IPS-20b (cell line): ENCODE measurements around the gene CAPN11.
"Not testable (repeated sequence)": the region's sequence is repeated elsewhere in the genome, so short reads cannot be mapped to it uniquely, and the experiment has no call there.

Source experiments
- H3K27ac ChIP-seq: one replicate; pipeline ENCODE4 v1.5.1; 2013; ENCODE audit warnings: low read length
- H3K27me3 ChIP-seq: 2 replicates; pipeline ENCODE4 v1.6.1; 2013; ENCODE audit warnings: mild to moderate bottlenecking, low read length, inconsistent platforms; ENCODE audit not compliant: insufficient read depth
- H3K36me3 ChIP-seq: 2 replicates; pipeline ENCODE4 v1.6.1; 2013; ENCODE audit warnings: low read depth, mild to moderate bottlenecking, inconsistent platforms, low read length, moderate library complexity; ENCODE audit not compliant: insufficient read depth
- H3K4me1 ChIP-seq: 2 replicates; pipeline ENCODE4 v1.6.1; 2013; ENCODE audit warnings: mild to moderate bottlenecking, control low read depth, inconsistent platforms, low read length, moderate library complexity; ENCODE audit not compliant: insufficient read depth
- H3K4me3 ChIP-seq: 2 replicates; pipeline ENCODE4 v1.5.1; 2013; ENCODE audit warnings: mild to moderate bottlenecking, low read length, inconsistent platforms
- H3K9ac ChIP-seq: 2 replicates; pipeline ENCODE4 v1.6.1; 2013; ENCODE audit warnings: low read depth, mild to moderate bottlenecking, inconsistent platforms, low read length, moderate library complexity
- H3K9me3 ChIP-seq: 2 replicates; pipeline ENCODE4 v1.6.1; 2013; ENCODE audit warnings: mild to moderate bottlenecking, low read depth, low read length, inconsistent platforms; ENCODE audit not compliant: insufficient read depth

CAPN11 gene

DNA sequence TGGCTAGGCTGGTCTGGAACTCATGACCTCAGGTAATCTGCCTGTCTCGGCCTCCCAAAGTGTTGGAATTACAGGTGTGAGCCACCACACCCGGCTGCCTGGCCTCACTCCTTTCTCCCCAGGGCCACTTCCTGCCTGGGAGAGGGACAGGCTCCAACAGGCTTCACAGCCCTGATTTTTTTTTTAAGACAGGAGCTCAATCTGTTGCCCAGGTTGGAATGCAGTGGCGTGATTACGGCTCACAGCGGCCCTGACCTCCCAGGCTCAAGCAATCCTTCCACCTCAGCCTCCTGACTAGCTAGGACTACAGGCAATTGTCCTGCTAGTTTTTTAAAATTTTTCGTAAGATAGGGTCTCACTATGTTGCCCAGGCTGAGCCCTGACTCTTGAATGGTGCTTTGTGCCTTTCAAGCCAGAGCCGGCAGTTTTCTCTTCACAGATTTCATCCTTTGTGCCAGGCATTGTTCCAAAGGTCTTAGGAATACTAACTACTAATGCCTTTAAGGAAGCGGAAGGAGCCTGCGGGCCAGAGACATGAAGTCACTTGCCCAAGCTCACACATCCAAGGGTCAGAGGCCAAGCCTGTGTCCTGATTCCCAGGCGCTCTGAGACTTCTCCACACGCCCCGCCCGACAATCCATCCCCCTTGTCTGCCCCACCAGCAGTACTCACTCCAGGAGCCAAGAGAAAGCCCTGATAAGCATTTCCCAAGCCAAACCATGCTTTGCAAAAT lies 19.2 kb downstream of the CAPN11 start:
- H3K4me1 ChIP-seq = no peaks in the 10 kb centered on the region
- no peaks in the 10 kb centered on the region for H3K9me3 ChIP-seq
- no peak overlapping the region for H3K27ac ChIP-seq
- H3K36me3 ChIP-seq = no peaks in the 10 kb centered on the region
- H3K4me3 ChIP-seq = no peak overlapping the region
- H3K9ac ChIP-seq = no peak overlapping the region
- no peaks in the 10 kb centered on the region for H3K27me3 ChIP-seq

DNA sequence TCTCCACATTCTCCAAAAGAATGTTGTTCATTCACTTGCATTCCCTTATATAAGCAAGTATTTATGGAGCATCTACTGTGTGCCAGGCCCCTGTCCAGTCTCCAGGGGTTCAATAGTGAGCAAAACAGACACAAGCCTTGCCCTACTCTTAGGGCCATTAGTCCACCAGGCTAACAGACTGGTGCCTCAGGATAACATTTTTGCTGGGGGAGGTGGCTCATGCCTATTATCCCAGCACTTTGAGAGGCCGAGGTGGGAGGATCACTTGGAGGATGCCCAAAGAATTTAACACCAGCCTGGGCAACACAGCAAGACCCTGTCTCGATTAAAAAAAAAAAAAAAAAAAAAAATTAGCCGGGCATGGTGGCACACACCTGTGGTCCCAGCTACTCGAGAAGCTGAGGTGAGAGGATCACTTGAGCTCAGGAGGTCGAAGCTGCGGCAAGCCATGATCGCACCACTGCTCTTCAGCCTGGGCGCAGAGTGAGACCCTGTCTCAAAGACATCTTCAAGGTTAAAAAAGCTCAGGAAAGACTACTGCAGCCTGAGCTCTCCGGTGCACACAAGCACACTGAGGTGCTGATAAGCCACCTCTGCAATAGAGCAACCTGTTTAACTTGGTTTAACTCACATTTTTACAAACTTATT lies 19.9 kb downstream of the CAPN11 start:
- Histone ChIP-seq H3K4me1 (no peaks in the 10 kb centered on the region), H3K27me3 (no peaks in the 10 kb centered on the region), H3K36me3 (no peaks in the 10 kb centered on the region), H3K9ac (no peak overlapping the region), H3K27ac (no peak overlapping the region), H3K9me3 (no peaks in the 10 kb centered on the region), H3K4me3 (no peak overlapping the region)

DNA sequence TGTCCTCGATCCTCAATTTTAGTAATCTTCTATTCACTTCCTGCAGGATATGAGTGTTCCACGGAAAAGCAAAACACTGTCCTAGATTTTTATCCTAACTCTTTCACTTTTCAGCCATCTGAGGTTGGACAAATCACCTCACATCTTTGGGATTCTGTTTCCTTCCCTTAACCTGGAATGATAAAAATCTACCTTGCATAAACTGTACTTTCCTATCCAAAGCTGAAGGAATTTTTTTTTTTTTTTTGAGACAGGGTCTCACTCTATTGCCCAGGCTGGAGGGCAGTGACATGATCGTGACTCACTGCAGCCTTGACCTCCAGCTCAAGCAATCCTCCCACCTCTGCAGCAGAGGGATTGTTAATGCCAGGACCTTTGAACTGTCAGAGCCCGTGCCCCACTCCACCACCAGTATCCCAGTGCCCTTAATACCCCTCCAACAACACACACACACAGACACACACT lies 20.5 kb downstream of the CAPN11 start:
- Histone ChIP-seq H3K9ac (no peak overlapping the region), H3K9me3 (no peaks in the 10 kb centered on the region), H3K27me3 (no peaks in the 10 kb centered on the region), H3K36me3 (no peaks in the 10 kb centered on the region), H3K4me1 (no peaks in the 10 kb centered on the region), H3K4me3 (no peak overlapping the region), H3K27ac (no peak overlapping the region)

- no peaks in the 10 kb centered on the region for H3K36me3 ChIP-seq
- H3K4me3 ChIP-seq = no peak overlapping the region
- H3K27ac ChIP-seq = no peak overlapping the region
- no peaks in the 10 kb centered on the region for H3K27me3 ChIP-seq
- H3K4me1 ChIP-seq = no peaks in the 10 kb centered on the region
- H3K9ac ChIP-seq = no peak overlapping the region
- H3K9me3 ChIP-seq = no peaks in the 10 kb centered on the region
These were observed 21.0 kb downstream of the CAPN11 start for GRCh38 chr6:44179648-44180047.

DNA sequence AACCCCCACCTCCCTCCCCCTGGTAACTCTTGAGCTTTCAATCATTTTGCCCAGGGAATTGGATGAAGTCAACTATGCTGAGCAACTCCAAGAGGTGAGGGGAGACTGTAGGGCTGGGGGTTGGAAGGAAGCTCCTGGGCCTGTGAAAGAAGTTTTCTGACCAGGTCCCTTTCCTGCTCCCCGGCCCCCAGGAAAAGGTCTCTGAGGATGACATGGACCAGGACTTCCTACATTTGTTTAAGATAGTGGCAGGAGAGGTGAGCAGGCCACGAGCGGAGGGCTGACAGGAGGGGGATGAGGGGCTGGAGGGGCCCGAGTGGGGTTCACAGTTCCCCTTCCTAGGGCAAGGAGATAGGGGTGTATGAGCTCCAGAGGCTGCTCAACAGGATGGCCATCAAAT lies 21.8 kb downstream of the CAPN11 start:
- no peaks in the 10 kb centered on the region for H3K4me1 ChIP-seq
- no peak overlapping the region for H3K27ac ChIP-seq
- H3K9me3 ChIP-seq = no peaks in the 10 kb centered on the region
- H3K4me3 ChIP-seq = no peak overlapping the region
- H3K9ac ChIP-seq = no peak overlapping the region
- no peaks in the 10 kb centered on the region for H3K36me3 ChIP-seq
- no peaks in the 10 kb centered on the region for H3K27me3 ChIP-seq

GRCh38 chr6:44180886-44181285 lies 22.3 kb downstream of the CAPN11 start:
- no peaks in the 10 kb centered on the region for H3K36me3 ChIP-seq
- no peak overlapping the region for H3K9ac ChIP-seq
- peaks cover under 1% of the 10 kb centered on the region; the same call in 1 of the 2 replicates for H3K27me3 ChIP-seq
- H3K9me3 ChIP-seq = no peaks in the 10 kb centered on the region
- no peak overlapping the region for H3K27ac ChIP-seq
- H3K4me1 ChIP-seq = peaks cover 2% of the 10 kb centered on the region; the same call in 1 of the 2 replicates
- no peak overlapping the region for H3K4me3 ChIP-seq

DNA sequence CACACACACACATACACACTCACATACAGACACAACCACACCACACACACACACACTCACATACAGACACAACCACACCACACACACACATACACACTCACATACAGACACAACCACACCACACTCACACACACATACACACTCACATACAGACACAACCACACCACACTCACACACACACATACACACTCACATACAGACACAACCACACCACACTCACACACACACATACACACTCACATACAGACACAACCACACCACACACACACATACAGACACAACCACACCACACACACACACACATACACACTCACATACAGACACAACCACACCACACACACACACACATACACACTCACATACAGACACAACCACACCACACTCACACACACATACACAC lies 23.2 kb downstream of the CAPN11 start:
- H3K27ac ChIP-seq, H3K36me3 ChIP-seq, H3K4me1 ChIP-seq, H3K9me3 ChIP-seq, H3K27me3 ChIP-seq, H3K4me3 ChIP-seq, H3K9ac ChIP-seq: not testable (repeated sequence)

- Histone ChIP-seq H3K27me3 (peaks cover 6% of the 10 kb centered on the region; the same call in 1 of the 2 replicates), H3K9ac (no peak overlapping the region), H3K27ac (no peak overlapping the region), H3K4me1 (peaks cover 4% of the 10 kb centered on the region; the same call in 1 of the 2 replicates), H3K4me3 (no peak overlapping the region), H3K36me3 (no peaks in the 10 kb centered on the region), H3K9me3 (no peaks in the 10 kb centered on the region)
These were observed 24.3 kb downstream of the CAPN11 start for GRCh38 chr6:44182911-44183390.

GRCh38 chr6:44183783-44184182 lies 25.2 kb downstream of the CAPN11 start:
- Histone ChIP-seq H3K9ac (no peak overlapping the region), H3K4me3 (no peak overlapping the region), H3K36me3 (no peaks in the 10 kb centered on the region), H3K27me3 (peaks cover 6% of the 10 kb centered on the region; the same call in 1 of the 2 replicates), H3K9me3 (no peaks in the 10 kb centered on the region), H3K4me1 (peaks cover 4% of the 10 kb centered on the region; the same call in 1 of the 2 replicates), H3K27ac (no peak overlapping the region)

DNA sequence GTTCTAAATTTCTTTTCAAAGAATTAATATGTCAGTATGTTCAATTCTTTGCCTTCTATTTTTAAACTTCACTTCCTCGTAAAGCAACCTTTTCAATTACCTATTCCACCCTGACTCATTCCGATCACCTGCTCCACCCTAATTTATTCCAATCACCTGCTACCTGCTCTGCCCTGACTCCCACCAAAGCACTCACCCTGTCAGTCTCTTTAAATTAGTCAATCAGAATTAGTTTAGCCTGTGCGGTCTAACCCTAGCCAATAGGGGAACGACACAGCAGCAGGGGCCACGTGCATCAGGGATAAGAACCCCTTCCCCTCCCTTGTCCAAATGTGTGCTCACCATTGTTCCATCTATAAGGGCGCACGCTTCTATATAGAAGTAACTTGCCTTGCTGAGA lies 26.7 kb downstream of the CAPN11 start:
- not testable (repeated sequence) for H3K4me1 ChIP-seq, H3K27me3 ChIP-seq, H3K9me3 ChIP-seq, H3K36me3 ChIP-seq, H3K9ac ChIP-seq, H3K4me3 ChIP-seq, H3K27ac ChIP-seq

DNA sequence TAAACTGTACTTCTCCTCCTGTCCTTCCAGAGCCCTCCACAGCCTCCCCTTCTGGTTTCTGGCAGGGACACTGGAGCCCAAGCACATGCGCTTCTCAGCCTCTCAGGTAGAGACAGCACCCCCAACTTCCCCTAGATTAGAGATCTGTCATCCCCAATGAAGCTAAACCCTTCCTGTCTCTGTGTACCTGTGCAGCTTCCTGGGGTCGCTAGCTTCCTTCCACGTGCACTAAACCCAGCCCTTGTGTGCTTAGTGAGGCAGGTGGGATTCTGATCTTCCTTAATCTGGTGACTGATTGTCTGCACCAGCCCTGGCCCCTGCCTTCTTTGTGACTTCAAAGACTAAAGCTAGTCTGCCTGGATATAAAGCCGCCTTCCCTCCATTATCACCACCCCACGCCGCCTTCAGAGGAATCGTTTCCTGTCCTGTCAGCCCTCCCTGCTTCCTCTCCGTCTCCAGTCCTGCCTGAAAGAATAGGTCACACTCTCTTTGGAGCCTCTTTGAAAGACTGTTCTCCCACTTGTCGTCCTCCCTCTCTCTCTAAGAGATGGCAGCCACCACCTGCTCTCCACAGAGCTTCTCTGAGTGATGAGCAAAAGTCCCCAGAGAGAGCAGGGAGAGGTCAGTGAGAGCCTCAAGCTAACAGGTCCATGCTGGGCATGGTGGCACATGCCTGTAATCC lies 27.5 kb downstream of the CAPN11 start:
- H3K4me3 ChIP-seq = no peak overlapping the region
- no peak overlapping the region for H3K9ac ChIP-seq
- H3K4me1 ChIP-seq = peaks cover 4% of the 10 kb centered on the region; the same call in 1 of the 2 replicates
- no peaks in the 10 kb centered on the region for H3K36me3 ChIP-seq
- H3K27me3 ChIP-seq = peaks cover 6% of the 10 kb centered on the region; the same call in 1 of the 2 replicates
- H3K27ac ChIP-seq = no peak overlapping the region
- no peaks in the 10 kb centered on the region for H3K9me3 ChIP-seq
